ENCODE data around the gene EID3.
"Not testable (repeated sequence)": the region's sequence is repeated elsewhere in the genome, so short reads cannot be mapped to it uniquely, and the experiment has no call there.

Gene EID3

DNA sequence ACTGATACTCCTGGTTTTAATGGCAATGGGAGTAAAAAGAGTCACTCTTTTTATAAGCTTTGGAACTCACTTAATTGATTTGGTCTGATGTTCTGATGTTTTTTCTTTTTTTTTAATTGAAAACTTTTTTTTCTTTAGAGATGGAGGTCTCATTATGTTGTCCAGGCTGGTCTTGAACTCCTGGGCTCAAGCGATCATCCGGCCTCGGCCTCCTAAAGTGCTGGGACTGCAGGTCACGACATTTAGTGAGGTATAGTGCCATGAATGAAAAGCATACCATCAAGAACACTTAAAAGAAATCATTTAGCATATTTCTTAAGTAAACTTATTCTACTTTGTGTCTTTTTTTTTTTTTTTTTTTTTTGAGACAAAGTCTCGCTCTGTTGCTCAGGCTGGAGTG lies 12.7 kb upstream of the EID3 start:
- no peak for DNase-seq

- DNase-seq = no peak
Observed at GRCh38 chr12:104291867-104292524, 11.5 kb upstream of the EID3 start.

DNA sequence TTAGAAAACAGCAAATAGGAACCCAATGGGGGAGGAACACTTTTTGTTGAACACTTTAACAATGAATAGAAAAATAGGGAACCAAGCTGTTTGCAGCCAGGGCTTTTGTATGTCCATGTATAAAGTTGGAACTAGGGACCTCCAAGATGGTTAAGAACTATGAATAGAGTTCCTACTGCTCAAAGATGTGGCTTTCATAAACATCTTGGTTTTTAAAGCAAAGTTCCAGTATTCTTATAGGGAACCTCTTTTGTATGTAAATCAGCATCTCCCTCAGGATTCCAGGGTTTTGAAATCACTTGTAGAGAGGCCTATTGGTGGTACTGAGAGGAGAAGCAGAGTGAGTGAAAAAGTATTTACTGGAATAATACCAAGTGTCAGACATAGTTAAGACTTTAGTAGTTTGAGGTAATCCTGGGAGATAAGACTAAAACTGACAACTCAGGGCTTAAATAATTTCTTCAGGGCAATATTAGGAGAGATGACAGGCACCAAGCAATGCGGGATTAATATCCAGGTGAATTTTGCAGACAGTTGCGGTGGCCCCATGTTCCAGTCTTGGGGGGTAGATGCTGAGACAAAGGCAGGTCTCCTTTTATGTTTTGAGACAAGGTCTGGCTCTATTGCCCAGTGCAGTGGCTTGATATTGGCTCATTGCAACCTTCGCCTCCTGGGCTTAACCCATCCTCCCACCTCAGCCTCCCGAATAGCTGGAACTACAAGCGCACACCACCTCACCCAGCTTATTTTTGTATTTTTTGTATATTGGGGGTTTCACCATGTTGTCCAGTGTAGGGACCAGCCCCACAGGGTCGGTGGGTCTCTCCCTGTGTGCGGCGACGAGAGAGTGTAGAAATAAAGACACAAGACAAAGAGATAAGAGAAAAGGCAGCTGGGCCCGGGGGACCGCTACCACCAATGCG lies 10.4 kb upstream of the EID3 start:
- DNase-seq = no peak

DNA sequence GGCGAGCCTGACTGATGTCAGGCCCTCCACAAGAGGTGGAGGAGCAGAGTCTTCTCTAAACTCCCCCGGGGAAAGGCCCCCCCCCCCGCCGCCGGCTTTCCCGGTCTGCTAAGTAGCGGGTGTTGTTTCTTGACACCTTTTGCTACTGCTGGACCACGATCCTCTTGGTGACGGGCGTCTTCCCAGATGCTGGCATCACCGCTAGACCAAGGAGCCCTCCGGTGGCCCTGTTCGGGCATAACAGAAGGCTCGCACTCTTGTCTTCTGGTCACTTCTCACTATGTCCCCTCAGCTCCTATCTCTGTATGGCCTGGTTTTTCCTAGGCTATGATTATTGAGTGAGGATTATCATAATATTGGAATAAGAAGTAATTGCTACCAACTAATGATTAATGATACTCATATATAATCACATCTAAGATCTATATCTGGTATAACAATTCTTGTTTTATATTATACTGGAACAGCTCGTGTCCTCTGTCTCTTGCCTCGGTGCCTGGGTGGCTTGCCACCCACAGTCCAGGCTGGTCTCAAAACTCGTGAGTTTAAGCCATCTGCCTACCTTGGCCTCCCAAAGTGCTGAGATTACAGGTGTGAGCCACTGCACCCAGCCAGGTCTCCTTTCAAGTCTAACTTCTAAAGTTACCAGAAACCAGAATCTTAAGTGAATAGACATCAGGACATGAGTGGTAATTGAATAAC lies 9.2 kb upstream of the EID3 start:
- DNase-seq = not testable (repeated sequence)

- no peak for DNase-seq
Observed at GRCh38 chr12:104294927-104295668, 8.4 kb upstream of the EID3 start.

DNA sequence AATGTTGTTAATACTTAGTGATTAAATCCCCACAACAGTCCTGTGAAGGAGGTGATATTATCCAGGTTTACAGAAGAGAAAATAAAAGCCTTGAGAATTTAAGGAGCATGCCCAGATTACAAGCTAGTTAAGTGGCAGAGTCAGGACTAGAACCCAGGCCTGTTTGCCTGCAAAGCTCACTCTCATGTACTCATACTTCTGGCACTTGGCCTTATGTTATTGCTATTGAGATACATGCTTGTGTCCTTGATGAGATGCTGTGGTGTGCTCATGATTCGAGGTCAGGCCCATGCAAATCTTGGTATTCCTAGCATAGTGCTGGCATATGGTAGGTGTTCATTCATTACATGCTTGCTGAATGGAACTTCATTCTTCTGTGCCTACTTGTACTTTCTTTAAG lies 7.6 kb upstream of the EID3 start:
- DNase-seq = no peak

GRCh38 chr12:104296718-104297117 lies 6.8 kb upstream of the EID3 start:
- no peak for DNase-seq

- DNase-seq = no peak
Observed at GRCh38 chr12:104297477-104298113, 5.9 kb upstream of the EID3 start.

GRCh38 chr12:104299842-104300481 lies 3.6 kb upstream of the EID3 start:
- DNase-seq = no peak

GRCh38 chr12:104304261-104305009 lies 896 bp downstream of the EID3 start:
- DNase-seq = no peak

GRCh38 chr12:104305349-104305748 lies 1.8 kb downstream of the EID3 start:
- no peak for DNase-seq

GRCh38 chr12:104306376-104306775 lies 2.8 kb downstream of the EID3 start:
- no peak for DNase-seq

GRCh38 chr12:104306943-104307654 lies 3.6 kb downstream of the EID3 start:
- DNase-seq = no peak

GRCh38 chr12:104307655-104308000 lies 4.1 kb downstream of the EID3 start:
- no peak for DNase-seq

GRCh38 chr12:104309446-104309993 lies 6.0 kb downstream of the EID3 start:
- no peak for DNase-seq

GRCh38 chr12:104310751-104311633 lies 7.5 kb downstream of the EID3 start:
- no peak for DNase-seq

GRCh38 chr12:104312202-104312601 lies 8.7 kb downstream of the EID3 start:
- no peak for DNase-seq

GRCh38 chr12:104312654-104313053 lies 9.1 kb downstream of the EID3 start:
- DNase-seq = no peak

- DNase-seq = no peak
Observed at GRCh38 chr12:104313568-104314241, 10.2 kb downstream of the EID3 start.
